Anterior cingulate cortex (tissue), 58 donors: ENCODE results near the gene SUSD1.
"Not testable (repeated sequence)": the region's sequence is repeated elsewhere in the genome, so short reads cannot be mapped to it uniquely, and the experiment has no call there.

ENCODE experiments used
- DNase-seq, 58 donors: peaks; one replicate each; lab custom pipeline; 2025; lab: John Stamatoyannopoulos, UW

Gene SUSD1

GRCh38 chr9:112132356-112132755 lies 42.7 kb downstream of the SUSD1 start:
- no peak for DNase-seq

GRCh38 chr9:112130997-112131396 lies 44.1 kb downstream of the SUSD1 start:
- no peak for DNase-seq

- DNase-seq, result no peak
Measured at GRCh38 chr9:112130347-112130746, 44.8 kb downstream of the SUSD1 start.

DNA sequence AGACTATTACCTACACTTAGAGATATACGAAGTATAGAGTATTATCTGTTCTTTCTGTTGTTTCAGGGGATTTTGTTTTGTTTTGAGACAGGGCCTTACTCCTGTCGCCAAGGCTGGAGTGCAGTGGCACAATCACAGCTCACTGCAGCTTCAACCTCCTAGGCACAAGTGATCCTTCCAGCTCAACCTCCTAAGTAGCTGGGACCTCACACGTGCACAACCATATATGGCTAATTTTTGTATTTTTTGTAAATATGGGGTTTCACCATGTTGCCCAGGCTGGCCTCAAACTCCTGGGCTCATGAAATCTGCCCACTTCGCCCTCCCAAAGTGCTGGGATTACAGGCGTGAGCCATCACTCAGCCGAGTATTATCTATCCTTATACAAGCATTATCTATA lies 45.9 kb downstream of the SUSD1 start:
- no peak for DNase-seq

DNA sequence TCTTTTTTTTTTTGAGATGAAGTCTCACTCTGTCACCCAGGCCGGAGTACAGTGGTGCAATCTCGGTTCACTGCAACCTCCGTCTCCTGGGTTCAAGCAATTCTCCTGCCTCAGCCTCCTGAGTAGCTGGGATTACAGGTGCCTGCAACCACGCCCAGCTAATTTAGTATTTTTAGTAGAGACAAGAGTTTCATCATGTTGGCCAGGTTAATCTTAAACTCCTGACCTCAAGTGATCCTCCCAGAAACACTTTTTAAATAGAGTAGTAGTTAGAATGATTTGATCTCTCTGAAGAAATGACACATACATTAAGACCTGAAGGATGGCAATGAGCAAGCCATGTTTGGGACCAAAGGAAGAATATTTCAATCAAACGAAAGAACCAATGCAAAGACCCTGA lies 46.7 kb downstream of the SUSD1 start:
- DNase-seq, result not testable (repeated sequence)

GRCh38 chr9:112127281-112127680 lies 47.8 kb downstream of the SUSD1 start:
- no peak for DNase-seq

- no peak for DNase-seq
Measured at GRCh38 chr9:112125951-112126388, 49.1 kb downstream of the SUSD1 start.

DNA sequence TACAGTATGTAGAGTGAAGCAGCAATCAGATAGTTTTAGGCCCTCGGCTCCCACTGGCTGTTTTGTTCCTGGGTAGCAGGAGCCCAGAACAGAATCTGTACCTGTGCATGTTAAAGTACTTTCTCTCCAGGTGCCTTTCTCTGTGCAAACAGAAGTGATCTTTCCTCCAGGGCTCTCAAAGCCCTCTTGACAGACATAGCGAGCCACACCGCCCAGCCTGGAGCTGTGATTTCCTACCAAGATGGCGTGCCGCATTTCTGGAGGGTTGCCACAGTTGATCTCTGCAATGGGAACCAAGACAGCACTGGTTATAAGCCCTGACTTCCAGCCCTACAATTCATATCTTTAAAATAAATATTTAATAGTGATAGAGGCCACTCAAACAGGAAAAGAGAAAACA lies 50.9 kb downstream of the SUSD1 start:
- DNase-seq, result no peak

- no peak for DNase-seq
Measured at GRCh38 chr9:112121633-112122032, 53.5 kb downstream of the SUSD1 start.

GRCh38 chr9:112120439-112120925 lies 54.6 kb downstream of the SUSD1 start:
- peak in 3 of 58 donors; percentile 11 to 25 (median 12) for DNase-seq

GRCh38 chr9:112120030-112120341 lies 55.1 kb downstream of the SUSD1 start:
- DNase-seq, result no peak

- DNase-seq, result no peak
Measured at GRCh38 chr9:112119225-112120029, 55.7 kb downstream of the SUSD1 start.

DNA sequence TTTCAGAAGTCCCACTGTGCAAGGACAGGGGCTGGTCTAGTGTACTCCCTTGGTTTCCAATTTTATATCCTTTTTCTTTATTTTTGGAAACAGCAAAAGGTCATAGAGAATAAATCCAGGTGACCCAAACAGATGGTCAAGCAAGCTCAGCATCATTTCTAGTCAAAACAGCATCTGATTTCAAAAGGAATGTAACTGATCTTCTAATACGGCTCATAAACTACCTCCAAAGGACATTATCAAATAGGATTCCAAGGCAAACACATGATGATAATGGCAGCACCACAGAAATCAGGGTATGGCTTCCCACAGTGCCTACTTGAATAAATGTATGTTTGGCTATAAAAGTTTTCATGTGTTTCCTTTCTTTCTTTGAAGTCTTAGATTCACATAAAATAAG lies 57.1 kb downstream of the SUSD1 start:
- DNase-seq, result no peak

GRCh38 chr9:112115970-112116753 lies 58.9 kb downstream of the SUSD1 start:
- no peak for DNase-seq

DNA sequence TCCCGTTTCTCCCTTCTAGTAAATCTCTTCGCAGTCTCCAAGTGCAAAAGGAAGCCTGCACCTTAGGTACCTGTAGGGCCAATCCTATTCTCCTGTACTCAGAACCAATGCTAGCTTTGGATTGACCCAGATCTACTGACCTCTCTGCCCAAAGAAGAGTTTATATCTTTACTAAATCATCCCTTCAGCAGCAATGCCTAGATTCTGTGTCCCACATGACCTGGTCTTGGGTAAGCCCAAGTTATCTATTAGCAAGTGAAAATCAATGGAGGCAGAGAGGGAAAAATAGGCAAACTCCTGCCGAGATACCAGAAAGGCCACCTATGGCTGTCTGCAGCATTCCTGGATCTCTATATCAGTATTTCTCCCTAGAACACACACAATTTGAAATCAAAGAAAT lies 60.0 kb downstream of the SUSD1 start:
- DNase-seq, result no peak

DNA sequence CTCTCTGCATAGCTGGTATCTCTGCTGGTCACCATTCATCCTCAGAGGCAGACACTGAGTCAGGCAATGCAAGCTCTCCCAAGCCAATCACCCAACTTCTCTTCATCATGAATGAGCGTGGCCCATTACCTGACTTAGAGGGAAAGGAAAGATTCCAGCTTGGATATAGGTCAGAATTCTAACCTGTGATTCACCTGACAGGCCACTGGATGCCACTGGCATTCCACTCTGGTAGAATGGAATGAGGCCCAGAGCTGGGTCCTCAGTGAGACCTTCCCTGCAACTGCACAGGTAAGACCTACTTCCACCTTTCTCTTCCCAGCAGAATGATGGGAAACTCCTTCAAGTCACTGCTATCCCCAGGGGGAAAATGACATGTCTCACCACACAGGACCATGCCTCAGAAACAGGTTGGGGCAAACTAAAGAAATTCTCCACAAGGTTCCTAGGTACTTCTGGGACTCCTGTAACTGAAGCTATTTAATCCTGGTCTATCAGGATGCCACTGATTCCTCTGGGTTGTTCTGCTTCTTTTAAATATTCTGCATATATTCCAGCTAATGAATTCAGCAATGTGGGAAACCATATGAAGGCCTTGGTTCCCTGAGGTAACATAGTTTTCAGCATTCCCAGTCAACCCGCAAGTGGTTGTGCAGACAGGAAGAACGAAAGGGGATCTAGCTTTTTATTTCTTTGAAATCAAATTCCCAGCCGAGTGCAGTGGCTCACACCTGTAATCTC lies 62.0 kb downstream of the SUSD1 start:
- no peak for DNase-seq

DNA sequence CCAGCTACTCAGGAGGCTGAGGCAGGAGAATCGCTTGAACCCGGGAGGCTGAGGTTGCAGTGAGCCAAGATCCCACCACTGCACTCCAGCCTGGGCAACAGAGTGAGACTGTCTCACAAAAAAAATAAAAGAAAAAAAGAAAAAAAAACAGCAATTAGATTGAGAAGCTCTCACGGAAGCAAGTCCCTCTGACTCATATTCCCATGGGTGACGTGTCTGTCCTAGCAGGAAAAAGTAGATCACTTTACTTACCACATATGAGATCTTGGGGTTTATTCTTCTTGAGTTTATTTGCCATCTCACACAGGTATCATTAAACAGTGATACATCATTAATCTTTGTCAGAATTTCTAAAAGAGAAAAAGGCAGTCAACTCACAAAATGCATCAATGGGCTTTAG lies 62.6 kb downstream of the SUSD1 start:
- DNase-seq, result no peak

DNA sequence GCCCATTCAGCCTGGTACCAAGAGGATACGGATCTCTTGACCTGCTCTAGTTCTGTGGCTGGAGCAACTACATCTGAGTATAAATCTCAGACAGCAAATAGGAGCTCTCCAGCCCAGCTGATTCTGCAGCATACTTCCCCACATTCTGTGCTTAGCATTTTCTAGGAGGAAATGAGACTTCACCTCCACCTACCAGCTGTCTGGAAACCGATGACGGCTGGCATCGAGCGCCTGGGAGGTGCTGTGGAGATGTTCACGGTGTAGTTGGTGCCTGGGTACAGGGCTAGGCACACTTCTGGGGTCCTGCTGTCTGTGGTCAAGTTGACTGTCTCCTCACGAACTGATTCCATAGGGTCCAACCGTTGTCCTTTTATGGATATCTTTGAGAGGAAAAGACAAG lies 63.6 kb downstream of the SUSD1 start:
- DNase-seq, result peak in 13 of 58 donors; percentile 4 to 51 (median 24)

- no peak for DNase-seq
Measured at GRCh38 chr9:112110777-112111113, 64.4 kb downstream of the SUSD1 start.

- no peak for DNase-seq
Measured at GRCh38 chr9:112110094-112110776, 64.9 kb downstream of the SUSD1 start.

DNA sequence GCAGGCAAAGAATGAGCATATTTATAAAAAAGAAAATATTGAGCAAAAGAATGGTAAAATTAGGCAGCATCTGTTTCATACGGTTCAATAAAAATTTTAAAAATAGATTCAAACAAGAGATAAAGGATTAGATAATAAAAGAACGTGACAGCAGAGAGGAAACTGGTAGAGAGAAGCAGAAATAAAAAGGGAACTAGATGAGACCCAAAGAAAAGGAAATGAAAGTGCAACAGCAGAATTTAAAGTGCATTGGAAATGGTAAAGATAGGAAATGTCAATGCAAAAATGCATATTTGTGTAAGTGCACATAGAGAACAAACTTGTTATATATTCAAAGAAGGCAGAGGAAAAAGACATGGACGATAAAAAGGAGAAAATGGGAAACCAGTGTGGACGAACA lies 70.2 kb downstream of the SUSD1 start:
- no peak for DNase-seq
